ENCODE results near the gene ANKIB1.
A peak's percentile ranks its signal among the peaks of the same experiment; 100 is the strongest.

The ANKIB1 gene

GRCh38 chr7:92245487-92246359, at the start of gene ANKIB1, which contains the start of gene KRIT1:
ANKIB1 (plus strand) TSS chr7:92245974; CDS start chr7:92294979, 49,005 bp downstream.
KRIT1 (minus strand) TSS chr7:92245914; CDS start chr7:92242135, 3,779 bp downstream.
- Histone ChIP-seq H3K9me3 (ENCODE audit: control insufficient read depth in 1 of 2, low read length in 2 of 2) (no peaks in the 10 kb centered on the region), H3K27me3 (ENCODE audit: low read depth, low read length) (no peaks in the 10 kb centered on the region), H3K4me3 (ENCODE audit: low read depth in 1 of 2, low read length in 2 of 2) (peak within 1 kb of the TSS; percentile 95 to 98), H3K4me1 (ENCODE audit: control insufficient read depth in 1 of 2, insufficient read depth in 2 of 2, low read length in 2 of 2) (peaks cover 15 to 30% of the 10 kb centered on the region in 2 donors), H3K27ac (ENCODE audit: low read length) (peak within 1 kb of the TSS; percentile 96), H3K36me3 (ENCODE audit: control insufficient read depth in 1 of 2, insufficient read depth in 2 of 2, low read length in 2 of 2) (peaks cover 5 to 6% of the 10 kb centered on the region in 2 donors)

- no peak overlapping the region for H3K27ac ChIP-seq (ENCODE audit: low read length)
- H3K9me3 ChIP-seq (ENCODE audit: control insufficient read depth in 1 of 2, low read length in 2 of 2), result no peaks in the 10 kb centered on the region
- no peaks in the 10 kb centered on the region for H3K27me3 ChIP-seq (ENCODE audit: low read depth, low read length)
- no peak overlapping the region for H3K4me3 ChIP-seq (ENCODE audit: low read depth in 1 of 2, low read length in 2 of 2)
- no peaks in the 10 kb centered on the region for H3K4me1 ChIP-seq (ENCODE audit: control insufficient read depth in 1 of 2, insufficient read depth in 2 of 2, low read length in 2 of 2)
- H3K36me3 ChIP-seq (ENCODE audit: control insufficient read depth in 1 of 2, insufficient read depth in 2 of 2, low read length in 2 of 2), result peaks cover 27 to 54% of the 10 kb centered on the region in 2 donors
Measured at GRCh38 chr7:92200791-92201190, 45.0 kb upstream of the ANKIB1 start.

- no peak overlapping the region for H3K27ac ChIP-seq (ENCODE audit: low read length)
- H3K36me3 ChIP-seq (ENCODE audit: control insufficient read depth in 1 of 2, insufficient read depth in 2 of 2, low read length in 2 of 2), result peaks cover 28 to 77% of the 10 kb centered on the region in 2 donors
- no peaks in the 10 kb centered on the region for H3K4me1 ChIP-seq (ENCODE audit: control insufficient read depth in 1 of 2, insufficient read depth in 2 of 2, low read length in 2 of 2)
Measured at GRCh38 chr7:92205987-92206386, 39.8 kb upstream of the ANKIB1 start.

GRCh38 chr7:92206672-92207071, 39.1 kb upstream of the ANKIB1 start:
- Histone ChIP-seq H3K27me3 (ENCODE audit: low read depth, low read length) (no peaks in the 10 kb centered on the region), H3K4me1 (ENCODE audit: control insufficient read depth in 1 of 2, insufficient read depth in 2 of 2, low read length in 2 of 2) (no peaks in the 10 kb centered on the region), H3K4me3 (ENCODE audit: low read depth in 1 of 2, low read length in 2 of 2) (no peak overlapping the region), H3K9me3 (ENCODE audit: control insufficient read depth in 1 of 2, low read length in 2 of 2) (peaks cover 5 to 6% of the 10 kb centered on the region in 2 donors), H3K27ac (ENCODE audit: low read length) (no peak overlapping the region), H3K36me3 (ENCODE audit: control insufficient read depth in 1 of 2, insufficient read depth in 2 of 2, low read length in 2 of 2) (peaks cover 30 to 79% of the 10 kb centered on the region in 2 donors)

More at GRCh38 chr7:92205987-92206386, 39.8 kb upstream of the ANKIB1 start:
- Histone ChIP-seq H3K27me3 (ENCODE audit: low read depth, low read length) (no peaks in the 10 kb centered on the region), H3K9me3 (ENCODE audit: control insufficient read depth in 1 of 2, low read length in 2 of 2) (peaks cover 5 to 6% of the 10 kb centered on the region in 2 donors), H3K4me3 (ENCODE audit: low read depth in 1 of 2, low read length in 2 of 2) (no peak overlapping the region)

- Histone ChIP-seq H3K27ac (ENCODE audit: low read length) (no peak overlapping the region), H3K36me3 (ENCODE audit: control insufficient read depth in 1 of 2, insufficient read depth in 2 of 2, low read length in 2 of 2) (peaks cover 55 to 83% of the 10 kb centered on the region in 2 donors), H3K4me1 (ENCODE audit: control insufficient read depth in 1 of 2, insufficient read depth in 2 of 2, low read length in 2 of 2) (no peaks in the 10 kb centered on the region), H3K27me3 (ENCODE audit: low read depth, low read length) (no peaks in the 10 kb centered on the region), H3K4me3 (ENCODE audit: low read depth in 1 of 2, low read length in 2 of 2) (no peak overlapping the region), H3K9me3 (ENCODE audit: control insufficient read depth in 1 of 2, low read length in 2 of 2) (no peaks in the 10 kb centered on the region)
Measured at GRCh38 chr7:92221766-92222165, 24.0 kb upstream of the ANKIB1 start.

- Histone ChIP-seq H3K27ac (ENCODE audit: low read length) (no peak overlapping the region), H3K36me3 (ENCODE audit: control insufficient read depth in 1 of 2, insufficient read depth in 2 of 2, low read length in 2 of 2) (peaks cover 33 to 68% of the 10 kb centered on the region in 2 donors), H3K9me3 (ENCODE audit: control insufficient read depth in 1 of 2, low read length in 2 of 2) (no peaks in the 10 kb centered on the region), H3K4me1 (ENCODE audit: control insufficient read depth in 1 of 2, insufficient read depth in 2 of 2, low read length in 2 of 2) (no peaks in the 10 kb centered on the region), H3K4me3 (ENCODE audit: low read depth in 1 of 2, low read length in 2 of 2) (no peak overlapping the region), H3K27me3 (ENCODE audit: low read depth, low read length) (no peaks in the 10 kb centered on the region)
Measured at GRCh38 chr7:92226981-92227380, 18.8 kb upstream of the ANKIB1 start.

- H3K36me3 ChIP-seq (ENCODE audit: control insufficient read depth in 1 of 2, insufficient read depth in 2 of 2, low read length in 2 of 2), result peaks cover 33 to 68% of the 10 kb centered on the region in 2 donors
Measured at GRCh38 chr7:92228100-92228499, 17.7 kb upstream of the ANKIB1 start.

GRCh38 chr7:92228742-92229141, 17.0 kb upstream of the ANKIB1 start:
- Histone ChIP-seq H3K36me3 (ENCODE audit: control insufficient read depth in 1 of 2, insufficient read depth in 2 of 2, low read length in 2 of 2) (peaks cover 29 to 67% of the 10 kb centered on the region in 2 donors), H3K4me3 (ENCODE audit: low read depth in 1 of 2, low read length in 2 of 2) (no peak overlapping the region)

More at GRCh38 chr7:92228100-92228499, 17.7 kb upstream of the ANKIB1 start:
- no peaks in the 10 kb centered on the region for H3K4me1 ChIP-seq (ENCODE audit: control insufficient read depth in 1 of 2, insufficient read depth in 2 of 2, low read length in 2 of 2)
- H3K4me3 ChIP-seq (ENCODE audit: low read depth in 1 of 2, low read length in 2 of 2), result no peak overlapping the region
- H3K9me3 ChIP-seq (ENCODE audit: control insufficient read depth in 1 of 2, low read length in 2 of 2), result no peaks in the 10 kb centered on the region
- H3K27ac ChIP-seq (ENCODE audit: low read length), result no peak overlapping the region
- H3K27me3 ChIP-seq (ENCODE audit: low read depth, low read length), result no peaks in the 10 kb centered on the region

GRCh38 chr7:92230547-92230946, 15.2 kb upstream of the ANKIB1 start:
- H3K36me3 ChIP-seq (ENCODE audit: control insufficient read depth in 1 of 2, insufficient read depth in 2 of 2, low read length in 2 of 2), result peaks cover 23 to 62% of the 10 kb centered on the region in 2 donors
- H3K4me3 ChIP-seq (ENCODE audit: low read depth in 1 of 2, low read length in 2 of 2), result no peak overlapping the region
- H3K27me3 ChIP-seq (ENCODE audit: low read depth, low read length), result no peaks in the 10 kb centered on the region
- no peak overlapping the region for H3K27ac ChIP-seq (ENCODE audit: low read length)
- no peaks in the 10 kb centered on the region for H3K4me1 ChIP-seq (ENCODE audit: control insufficient read depth in 1 of 2, insufficient read depth in 2 of 2, low read length in 2 of 2)
- no peaks in the 10 kb centered on the region for H3K9me3 ChIP-seq (ENCODE audit: control insufficient read depth in 1 of 2, low read length in 2 of 2)

More at GRCh38 chr7:92228742-92229141, 17.0 kb upstream of the ANKIB1 start:
- Histone ChIP-seq H3K27me3 (ENCODE audit: low read depth, low read length) (no peaks in the 10 kb centered on the region), H3K9me3 (ENCODE audit: control insufficient read depth in 1 of 2, low read length in 2 of 2) (no peaks in the 10 kb centered on the region), H3K27ac (ENCODE audit: low read length) (no peak overlapping the region), H3K4me1 (ENCODE audit: control insufficient read depth in 1 of 2, insufficient read depth in 2 of 2, low read length in 2 of 2) (no peaks in the 10 kb centered on the region)

- Histone ChIP-seq H3K27me3 (ENCODE audit: low read depth, low read length) (no peaks in the 10 kb centered on the region), H3K27ac (ENCODE audit: low read length) (no peak overlapping the region), H3K36me3 (ENCODE audit: control insufficient read depth in 1 of 2, insufficient read depth in 2 of 2, low read length in 2 of 2) (peaks cover 27 to 34% of the 10 kb centered on the region in 2 donors), H3K4me3 (ENCODE audit: low read depth in 1 of 2, low read length in 2 of 2) (no peak overlapping the region), H3K4me1 (ENCODE audit: control insufficient read depth in 1 of 2, insufficient read depth in 2 of 2, low read length in 2 of 2) (peaks cover 15 to 26% of the 10 kb centered on the region in 2 donors), H3K9me3 (ENCODE audit: control insufficient read depth in 1 of 2, low read length in 2 of 2) (no peaks in the 10 kb centered on the region)
Measured at GRCh38 chr7:92242972-92243371, 2.8 kb upstream of the ANKIB1 start.

- peaks cover 15 to 30% of the 10 kb centered on the region in 2 donors for H3K4me1 ChIP-seq (ENCODE audit: control insufficient read depth in 1 of 2, insufficient read depth in 2 of 2, low read length in 2 of 2)
- H3K4me3 ChIP-seq (ENCODE audit: low read depth in 1 of 2, low read length in 2 of 2), result peak overlapping the region; percentile 95 to 98
- no peaks in the 10 kb centered on the region for H3K27me3 ChIP-seq (ENCODE audit: low read depth, low read length)
Measured at GRCh38 chr7:92244808-92245486, 827 bp upstream of the ANKIB1 start.

More at GRCh38 chr7:92244808-92245486, 827 bp upstream of the ANKIB1 start:
- H3K36me3 ChIP-seq (ENCODE audit: control insufficient read depth in 1 of 2, insufficient read depth in 2 of 2, low read length in 2 of 2), result peaks cover 10 to 14% of the 10 kb centered on the region in 2 donors
- peak overlapping the region; percentile 96 for H3K27ac ChIP-seq (ENCODE audit: low read length)
- H3K9me3 ChIP-seq (ENCODE audit: control insufficient read depth in 1 of 2, low read length in 2 of 2), result no peaks in the 10 kb centered on the region
